Measurements from ENCODE around the gene NINL.
"Not testable (repeated sequence)": the region's sequence is repeated elsewhere in the genome, so short reads cannot be mapped to it uniquely, and the experiment has no call there.

GRCh38 chr20:25590778-25591177 lies 5.4 kb upstream of the NINL start:
- TF ChIP-seq CTCF, POLR2A, POLR2AphosphoS5 (IDR thresholded peaks at IDR 0.05): not testable (repeated sequence)
